HG02943 (cell line): ENCODE results near the gene ZNF837.
"Not testable (repeated sequence)": the region's sequence is repeated elsewhere in the genome, so short reads cannot be mapped to it uniquely, and the experiment has no call there.

Source experiments
- ATAC-seq: cut with Tn5 transposase; IDR thresholded peaks from one replicate; pipeline ENCODE4 v1.9.1; 2021; ENCODE audit warnings: mild to moderate bottlenecking, low read depth, moderate library complexity; ENCODE audit not compliant: unreplicated experiment

The ZNF837 gene

DNA sequence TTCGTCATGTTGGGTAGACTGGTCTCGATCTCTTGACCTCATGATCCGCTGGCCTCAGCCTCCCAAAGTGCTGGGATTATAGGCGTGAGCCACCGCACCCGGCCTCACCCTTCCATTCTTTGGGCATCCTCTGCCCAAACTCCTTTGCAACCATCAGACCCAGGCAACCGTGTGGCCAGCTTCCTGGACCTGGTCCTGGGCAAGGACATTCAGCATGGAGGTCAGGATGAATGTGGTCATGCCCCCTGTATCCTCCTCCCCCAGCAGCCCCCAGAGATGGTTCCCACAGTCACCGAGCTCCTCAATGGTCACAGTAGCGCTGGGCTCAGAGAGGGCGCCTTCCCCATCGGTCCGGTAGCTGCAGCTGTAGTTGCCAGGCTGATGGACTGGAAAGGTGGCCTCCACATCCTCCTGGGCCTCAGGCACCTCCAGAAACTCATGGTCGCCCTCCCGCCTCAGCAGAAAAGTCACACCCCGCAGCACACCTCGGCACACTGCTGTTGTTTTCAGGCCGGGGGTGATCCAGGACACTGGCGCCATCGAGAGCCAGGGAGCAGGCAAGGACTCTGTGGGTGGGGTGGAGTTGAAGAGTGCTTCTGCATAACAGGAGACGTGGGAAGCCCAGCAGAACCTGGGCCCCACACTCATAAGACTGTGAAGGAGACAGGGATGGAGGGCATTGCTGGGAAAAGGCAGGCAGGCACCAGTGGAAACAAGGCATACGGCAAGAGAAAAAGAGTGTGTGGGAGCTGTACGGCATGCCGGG lies 28.7 kb downstream of the ZNF837 start:
- ATAC-seq: no peak

DNA sequence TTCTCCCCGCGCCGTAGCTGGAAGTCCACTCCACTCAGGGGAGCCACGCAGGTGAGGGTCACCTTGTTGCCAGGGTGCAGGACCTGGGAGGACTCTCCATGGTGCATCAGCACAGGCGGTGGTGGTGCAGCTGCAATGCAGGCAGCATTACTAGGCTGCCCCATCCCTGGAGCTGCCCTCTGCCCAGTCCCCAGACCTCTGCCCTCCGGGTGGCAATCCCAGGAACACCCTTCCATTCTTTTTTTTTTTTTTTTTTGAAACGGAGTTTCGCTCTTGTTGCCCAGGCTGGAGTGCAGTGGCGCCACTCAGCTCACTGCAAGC lies 29.3 kb downstream of the ZNF837 start:
- no peak for ATAC-seq

DNA sequence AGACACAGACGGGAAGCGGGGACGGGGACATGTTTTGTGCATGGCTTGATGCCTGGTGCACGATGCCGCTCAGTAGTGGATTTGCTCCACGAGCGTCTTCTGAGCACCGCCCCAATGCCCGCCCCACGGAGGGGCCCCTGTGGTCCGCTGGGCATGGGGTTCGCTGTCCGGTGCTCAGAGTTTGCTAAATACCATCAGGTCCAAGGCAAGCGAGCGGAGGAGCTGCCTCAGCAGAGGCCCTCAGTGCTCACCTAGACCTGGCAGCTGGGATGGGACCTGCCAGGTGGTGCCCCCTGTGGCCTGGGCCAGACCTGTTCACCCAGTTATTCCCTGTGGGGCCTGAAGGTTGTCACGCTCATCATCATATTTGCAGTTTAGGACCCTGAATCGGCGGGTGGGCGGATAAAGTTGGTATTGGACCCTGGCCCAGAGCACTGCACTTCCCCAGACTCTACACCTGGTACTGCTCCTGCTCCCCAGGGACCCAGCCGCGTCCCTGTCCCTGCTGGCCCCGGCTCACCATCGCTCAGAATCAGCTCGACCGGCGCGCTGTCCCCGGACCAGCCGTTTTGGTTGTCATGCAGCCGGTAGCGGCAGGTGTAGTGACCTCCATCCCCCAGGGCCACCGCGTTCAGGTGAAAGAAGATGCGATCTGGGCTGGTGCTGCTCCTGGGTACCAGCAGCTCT lies 29.8 kb downstream of the ZNF837 start:
- no peak for ATAC-seq

GRCh38 chr19:58350001-58350861 lies 30.6 kb downstream of the ZNF837 start:
- ATAC-seq: no peak

- ATAC-seq: no peak
Observed at GRCh38 chr19:58349590-58349989, 31.2 kb downstream of the ZNF837 start.

DNA sequence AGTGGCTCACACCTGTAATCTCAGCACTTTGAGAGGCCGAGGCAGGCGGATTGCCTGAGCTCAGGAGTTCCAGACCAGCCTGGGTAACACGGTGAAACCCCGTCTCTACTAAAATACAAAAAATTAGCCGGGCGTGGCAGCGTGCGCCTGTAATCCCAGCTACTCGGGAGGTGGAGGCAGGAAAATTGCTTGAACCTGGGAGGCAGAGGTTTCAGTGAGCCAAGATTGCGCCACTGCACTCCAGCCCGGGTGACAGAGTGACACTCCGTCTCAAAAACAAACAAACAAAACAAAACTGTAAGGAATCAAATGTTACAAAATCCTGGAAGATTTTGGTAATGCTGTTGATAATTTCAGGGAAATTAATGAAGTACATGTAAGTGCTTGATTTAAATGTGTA lies 32.8 kb downstream of the ZNF837 start:
- ATAC-seq: not testable (repeated sequence)

- ATAC-seq: peak; percentile 69
Observed at GRCh38 chr19:58346961-58347929, 33.6 kb downstream of the ZNF837 start.

GRCh38 chr19:58345558-58345957 lies 35.3 kb downstream of the ZNF837 start:
- ATAC-seq: no peak

- no peak for ATAC-seq
Observed at GRCh38 chr19:58338825-58339558, 41.8 kb downstream of the ZNF837 start.

GRCh38 chr19:58338336-58338735 lies 42.5 kb downstream of the ZNF837 start:
- no peak for ATAC-seq

- ATAC-seq: no peak
Observed at GRCh38 chr19:58336820-58337219, 44.0 kb downstream of the ZNF837 start.

GRCh38 chr19:58336216-58336615 lies 44.6 kb downstream of the ZNF837 start:
- no peak for ATAC-seq

- no peak for ATAC-seq
Observed at GRCh38 chr19:58335630-58336029, 45.2 kb downstream of the ZNF837 start.

GRCh38 chr19:58334691-58335249 lies 46.1 kb downstream of the ZNF837 start:
- ATAC-seq: no peak

- no peak for ATAC-seq
Observed at GRCh38 chr19:58332697-58333096, 48.1 kb downstream of the ZNF837 start.

DNA sequence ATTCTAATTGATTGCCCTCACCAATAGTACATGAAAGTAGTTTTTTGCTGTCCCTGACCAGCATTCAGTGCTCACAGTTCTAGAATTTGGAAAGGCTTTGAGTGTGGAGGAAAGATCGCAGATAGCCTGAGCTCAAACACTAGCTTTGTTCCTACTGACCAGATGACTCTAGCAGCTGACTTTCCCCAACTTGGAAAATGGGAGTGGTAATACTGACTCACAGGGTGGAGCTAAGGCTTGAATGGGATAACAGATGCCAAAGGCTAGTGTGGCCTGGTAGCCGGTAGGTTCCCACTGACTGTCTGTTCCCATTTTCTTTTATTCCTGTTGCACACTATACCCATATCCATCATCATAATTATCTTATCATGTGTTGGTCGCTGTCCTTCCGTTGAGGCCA lies 50.4 kb downstream of the ZNF837 start:
- no peak for ATAC-seq

- no peak for ATAC-seq
Observed at GRCh38 chr19:58328999-58329398, 51.8 kb downstream of the ZNF837 start.

DNA sequence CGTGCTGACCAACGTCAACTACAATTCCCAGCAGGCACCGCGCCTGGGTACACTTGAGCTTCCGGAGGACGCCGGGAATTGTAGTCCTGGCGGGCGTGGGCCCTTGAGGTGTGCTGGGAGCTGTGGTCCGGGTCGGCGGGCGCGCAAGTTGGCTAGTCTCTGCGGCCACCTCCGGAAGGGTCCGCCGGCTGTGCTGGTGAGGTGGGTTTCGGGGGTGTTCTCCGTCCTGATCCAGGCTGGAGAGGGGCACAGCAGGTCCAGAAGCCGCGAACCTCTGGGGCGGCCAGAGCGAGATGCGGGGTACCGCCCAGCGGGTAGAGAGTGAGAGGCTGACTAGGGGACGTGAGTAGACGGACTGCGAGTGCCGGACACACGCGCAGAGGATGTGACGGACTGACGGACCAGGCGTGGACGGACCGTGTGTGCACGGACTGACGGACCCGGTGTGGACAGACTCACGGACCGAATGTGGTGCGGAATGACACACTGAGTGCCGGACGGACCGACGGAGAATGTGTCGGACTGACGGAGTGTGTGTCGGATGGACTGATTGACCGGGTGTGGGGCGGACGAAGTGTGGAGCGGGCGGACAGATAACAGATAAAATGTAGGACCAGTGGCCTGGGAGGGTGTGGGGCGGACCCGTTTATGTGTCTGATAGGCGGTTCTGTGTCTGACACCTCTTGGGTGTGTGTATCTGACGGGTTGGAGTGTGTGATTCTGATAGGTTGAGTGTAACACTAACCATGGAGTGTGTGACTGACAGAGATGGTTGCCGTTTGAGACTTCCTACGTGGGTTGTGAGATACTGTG lies 53.7 kb downstream of the ZNF837 start, which contains the start of gene ZSCAN22:
ZSCAN22 (plus strand) TSS at position 81 of the 813 bp plus-strand sequence. CDS start 7,809 bp downstream, outside the sequence.
- ATAC-seq: peak; percentile 87
